NCI-H2081 (cell line): ENCODE data around the gene VSIG10.

ENCODE experiments used
- DNase-seq, 2 experiments: peaks; one replicate each; lab custom pipeline; 2025; lab: John Stamatoyannopoulos, UW

Gene VSIG10

DNA sequence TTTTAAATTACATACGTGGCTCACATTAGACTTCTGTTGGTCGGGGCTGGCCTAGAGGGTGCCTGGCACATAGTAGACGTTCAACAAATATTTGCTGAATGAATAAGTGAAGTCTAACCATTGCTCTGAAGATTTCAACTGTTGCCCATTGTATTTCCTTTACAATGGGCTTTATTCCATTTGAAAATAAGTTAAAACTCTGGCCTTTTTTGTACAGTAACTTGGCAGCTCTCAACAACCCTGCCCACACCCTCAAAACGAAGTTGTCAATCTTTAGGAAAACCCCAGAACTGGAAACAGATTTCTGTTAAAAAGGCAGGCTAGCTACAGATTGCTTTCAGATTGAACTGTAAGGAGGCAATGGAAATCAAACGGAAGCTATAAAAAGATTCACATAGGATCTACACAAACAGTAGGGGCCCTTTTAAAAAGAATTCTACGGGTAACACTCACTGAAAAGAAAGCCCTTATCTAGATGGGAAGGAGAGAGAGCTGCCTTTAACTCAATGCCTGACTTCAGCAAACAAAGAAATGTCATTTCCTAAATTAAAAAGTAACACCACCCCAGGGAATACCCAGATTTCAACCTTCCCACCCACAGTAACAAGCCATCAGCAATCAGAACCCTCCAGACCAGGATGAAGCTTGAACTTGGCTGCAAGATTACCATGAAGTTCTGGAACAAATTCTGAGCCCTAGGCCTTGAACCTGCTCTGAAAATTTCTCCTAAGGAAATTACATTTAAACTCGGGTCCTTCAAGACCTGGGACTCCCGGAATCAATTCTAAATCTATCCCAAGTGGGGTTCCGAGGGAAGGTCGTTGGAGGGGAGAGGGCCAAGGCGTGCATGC, 44.2 kb downstream of the VSIG10 start:
- no peak for DNase-seq

DNA sequence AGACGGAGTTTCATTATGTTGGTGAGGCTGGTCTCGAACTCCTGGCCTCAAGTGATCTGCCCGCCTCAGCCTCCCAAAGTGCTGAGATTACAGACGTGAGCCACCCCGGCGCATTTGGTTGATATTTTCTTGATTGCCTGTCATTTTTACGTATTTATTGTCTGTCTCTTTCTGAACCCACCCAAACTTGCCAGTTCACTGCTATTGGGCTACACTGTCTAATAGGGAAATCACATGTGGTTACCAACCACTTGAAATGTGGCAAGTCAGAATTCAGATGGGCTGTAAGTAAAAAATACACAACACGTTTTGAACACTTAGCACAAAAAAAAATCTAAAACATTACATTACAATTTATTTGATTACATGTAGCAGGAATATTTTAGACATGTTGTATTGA, 44.9 kb downstream of the VSIG10 start:
- DNase-seq: no peak

DNA sequence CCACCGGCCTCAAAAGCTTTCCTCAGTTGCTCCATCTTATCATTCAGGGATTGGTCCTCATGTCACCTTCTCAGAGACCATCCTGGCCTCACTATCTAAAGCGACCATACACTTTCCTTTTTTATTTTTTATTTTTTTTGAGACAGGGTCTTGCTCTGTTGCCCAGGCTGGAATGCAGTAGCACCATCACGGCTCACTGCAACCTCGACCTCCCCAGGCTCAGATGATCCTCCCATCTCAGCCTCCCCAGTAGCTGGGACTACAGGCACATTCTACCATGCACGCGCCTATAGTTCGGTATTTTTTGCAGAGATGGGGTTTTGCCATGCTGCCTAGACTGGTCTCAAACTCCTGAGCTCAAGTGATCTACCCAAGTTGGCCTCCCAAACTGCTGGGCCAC, 45.6 kb downstream of the VSIG10 start:
- DNase-seq: no peak

DNA sequence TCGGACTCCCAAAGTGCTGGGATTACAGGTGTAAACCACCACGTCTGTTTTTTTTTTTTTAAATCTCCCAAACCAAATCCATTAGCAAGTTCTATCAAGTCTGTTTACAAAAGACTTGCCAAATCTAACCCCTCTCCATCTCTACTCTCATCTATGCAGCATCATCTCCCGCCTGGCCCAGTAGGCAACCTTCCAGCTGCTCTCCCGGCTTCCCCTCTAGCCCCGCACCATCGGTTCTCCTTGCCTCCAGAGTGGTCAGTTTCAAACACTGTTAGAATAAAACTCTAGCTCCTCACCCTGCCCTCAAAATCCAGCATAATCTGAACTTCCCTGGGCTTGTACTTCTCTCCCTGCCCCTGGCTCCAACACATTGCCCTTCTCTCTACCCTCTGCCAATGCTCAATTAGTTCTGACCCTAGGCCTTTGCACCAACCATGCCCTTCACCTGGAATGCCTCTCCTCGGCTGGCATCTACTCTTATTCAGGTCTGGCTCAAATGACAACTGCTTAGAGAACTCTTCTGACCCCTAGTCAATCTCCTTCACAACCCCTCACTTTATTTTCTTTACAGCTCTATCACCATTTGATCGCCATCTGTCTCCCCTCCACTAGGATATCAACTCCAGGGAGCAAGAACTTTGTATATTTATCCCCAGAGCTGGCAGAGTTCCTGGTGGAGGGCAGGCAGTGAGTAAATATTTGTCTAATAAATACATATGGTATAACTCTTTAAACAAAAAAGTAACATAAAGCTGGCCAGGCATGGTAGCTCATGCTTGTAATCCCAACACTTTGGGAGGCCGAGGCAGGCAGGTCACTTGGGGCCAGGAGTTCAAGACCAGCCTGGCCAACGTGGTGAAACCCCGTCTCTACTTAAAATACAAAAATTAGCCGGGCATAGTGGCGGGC, 47.7 kb downstream of the VSIG10 start:
- DNase-seq: peak; percentile 23 to 74

DNA sequence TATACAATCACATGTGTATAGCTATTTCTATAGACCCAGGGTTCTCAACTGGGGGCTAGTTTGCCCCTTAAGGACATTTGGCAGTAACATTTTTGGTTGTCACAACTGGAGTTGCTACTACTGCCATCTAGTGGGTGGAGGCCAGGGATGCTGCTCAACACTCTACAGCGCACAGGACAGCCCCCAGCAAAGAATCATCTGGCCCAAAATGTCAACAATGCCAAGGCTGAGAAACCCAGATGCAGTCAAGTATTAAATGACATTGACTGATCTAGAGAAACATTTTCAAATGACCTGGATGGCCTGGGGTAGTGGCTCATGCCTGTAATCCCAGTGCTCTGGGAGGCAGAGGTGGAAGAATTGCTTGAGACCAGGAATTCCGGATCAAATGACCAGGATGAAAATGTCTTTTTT, 48.7 kb downstream of the VSIG10 start:
- peak; percentile 18 to 26 for DNase-seq

DNA sequence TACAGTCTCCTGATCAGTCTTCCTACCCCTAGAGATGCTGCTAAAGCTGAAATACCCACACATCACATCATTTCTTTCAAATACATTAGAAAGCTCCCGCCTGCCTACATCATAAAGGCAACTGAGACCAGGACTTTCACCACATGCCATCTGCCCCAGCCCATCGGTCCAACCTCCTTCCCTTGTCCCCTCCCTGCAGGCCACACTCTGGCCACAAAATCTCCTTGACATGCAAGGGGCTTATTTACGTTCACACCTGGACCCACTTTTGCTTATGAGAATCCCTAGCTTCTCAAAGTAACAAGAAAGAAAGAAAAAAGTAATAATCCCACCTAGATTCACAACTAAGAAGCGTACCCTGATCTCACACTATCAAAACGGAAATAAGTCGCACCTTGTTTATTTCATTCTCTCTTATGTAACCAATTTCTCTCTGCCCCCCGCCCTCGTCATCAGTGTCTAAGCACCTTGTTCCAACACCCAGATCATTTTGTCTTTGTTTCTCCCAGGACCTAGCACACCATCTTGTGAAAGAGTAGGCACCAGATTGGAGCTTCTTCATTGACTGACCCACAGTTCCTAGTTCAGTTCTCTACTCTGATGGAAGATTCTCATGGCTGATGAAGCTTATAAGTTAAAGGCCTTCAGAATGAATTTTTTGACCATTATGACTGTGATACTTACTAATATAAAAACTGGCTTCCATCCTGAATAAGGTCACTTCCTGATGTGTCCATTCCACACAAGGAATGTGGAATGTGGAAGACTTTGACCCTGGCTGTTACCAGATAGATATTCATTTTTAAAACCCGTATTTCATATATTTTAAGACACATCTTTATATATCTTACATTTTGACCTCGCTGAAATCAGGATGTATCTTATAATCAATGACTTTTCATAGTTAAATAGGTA, 50.5 kb downstream of the VSIG10 start:
- no peak for DNase-seq

DNA sequence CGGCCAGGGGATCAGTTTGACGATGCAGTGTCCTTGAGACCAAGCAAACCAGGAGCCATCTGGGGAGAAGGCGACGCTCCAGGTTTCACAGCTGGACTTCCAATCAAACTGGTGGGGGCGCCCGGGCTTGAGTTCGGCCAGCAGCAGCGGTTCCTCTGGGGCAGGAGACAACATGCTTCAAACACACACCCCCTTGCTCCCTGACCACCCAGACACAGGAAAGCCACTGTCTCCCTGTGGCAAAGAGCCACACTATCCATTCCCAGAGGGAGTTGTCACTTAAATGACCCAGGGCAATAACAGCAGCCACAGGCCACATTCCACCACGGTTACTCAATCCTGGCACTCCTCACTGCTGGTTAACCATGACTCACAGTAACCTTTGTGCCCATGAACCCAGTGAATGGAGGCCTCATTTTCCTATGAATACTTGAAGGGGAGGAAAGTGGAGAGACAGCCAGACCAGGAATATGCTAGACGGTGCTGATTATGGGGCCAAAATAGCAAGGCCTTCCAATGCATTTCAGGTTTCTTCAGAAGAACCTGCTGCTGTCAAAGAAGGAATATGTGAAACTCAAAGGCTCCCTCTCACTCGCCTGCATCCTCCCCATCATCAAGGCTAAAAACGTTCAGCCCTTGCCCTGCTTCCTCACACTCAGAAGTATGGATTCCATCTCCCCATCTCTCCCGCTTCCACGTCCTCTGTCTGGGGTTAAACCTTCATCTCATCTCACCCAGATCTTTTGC, 51.3 kb downstream of the VSIG10 start:
- DNase-seq: no peak

DNA sequence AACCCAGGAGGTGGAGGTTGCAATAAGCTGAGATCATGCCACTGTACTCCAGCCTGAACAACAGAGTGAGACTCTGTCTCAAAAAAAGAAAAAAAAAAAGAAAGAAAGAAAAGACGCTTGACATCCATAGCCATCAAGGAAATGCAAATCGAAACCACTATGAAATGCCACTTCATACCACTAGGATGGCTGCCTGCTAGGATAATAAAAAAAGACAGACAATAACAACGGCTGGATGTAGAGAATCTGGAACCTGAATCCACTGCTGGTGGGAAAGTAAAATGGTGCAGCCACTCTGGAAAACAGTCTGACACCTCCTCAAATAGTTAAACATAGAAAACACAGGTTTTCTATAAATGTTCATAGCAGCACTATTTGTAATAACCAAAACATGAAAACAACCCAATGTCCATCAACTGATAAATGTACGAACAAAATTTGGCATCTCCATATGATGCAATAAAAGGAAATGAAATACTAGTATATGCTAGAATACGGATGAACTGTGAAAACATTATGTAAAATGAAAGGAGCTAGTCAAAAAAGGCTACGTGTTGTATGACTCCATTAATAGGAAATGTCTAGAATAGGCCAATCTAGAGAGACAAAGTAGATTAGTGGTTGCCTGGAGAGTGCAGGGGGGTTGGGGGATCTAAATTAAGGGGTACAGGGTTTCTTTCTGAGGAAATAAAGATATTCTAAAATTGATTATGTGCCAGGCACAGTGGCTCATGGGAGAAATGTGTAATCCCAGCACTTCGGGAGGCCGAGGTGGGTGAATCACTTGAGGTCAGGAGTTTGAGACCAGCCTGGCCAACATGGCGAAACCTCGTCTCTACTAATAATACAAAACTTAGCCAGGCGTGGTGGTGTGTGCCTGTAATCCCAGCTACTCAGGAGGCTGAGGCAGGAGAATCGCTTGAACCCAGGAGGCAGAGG, 52.6 kb downstream of the VSIG10 start:
- no peak for DNase-seq

DNA sequence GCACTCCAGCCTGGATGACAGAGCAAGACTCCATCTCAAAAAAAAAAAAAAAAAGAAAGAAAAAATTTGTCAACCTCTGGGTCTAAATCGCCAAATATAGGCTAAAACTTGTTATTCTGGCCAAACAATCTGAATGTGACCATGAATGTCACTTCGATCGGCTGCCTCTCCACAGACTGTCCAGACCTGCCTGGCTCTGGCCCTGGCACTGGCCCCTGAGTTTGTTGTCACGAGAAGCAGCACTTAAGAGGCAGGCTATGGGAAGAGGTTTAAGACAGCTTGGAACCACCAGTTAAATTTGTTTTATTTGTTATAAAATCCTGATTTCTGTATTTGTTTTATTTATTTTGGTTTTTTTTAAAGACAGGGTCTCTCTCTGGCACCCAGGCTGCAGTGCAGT, 57.4 kb downstream of the VSIG10 start:
- DNase-seq: no peak

DNA sequence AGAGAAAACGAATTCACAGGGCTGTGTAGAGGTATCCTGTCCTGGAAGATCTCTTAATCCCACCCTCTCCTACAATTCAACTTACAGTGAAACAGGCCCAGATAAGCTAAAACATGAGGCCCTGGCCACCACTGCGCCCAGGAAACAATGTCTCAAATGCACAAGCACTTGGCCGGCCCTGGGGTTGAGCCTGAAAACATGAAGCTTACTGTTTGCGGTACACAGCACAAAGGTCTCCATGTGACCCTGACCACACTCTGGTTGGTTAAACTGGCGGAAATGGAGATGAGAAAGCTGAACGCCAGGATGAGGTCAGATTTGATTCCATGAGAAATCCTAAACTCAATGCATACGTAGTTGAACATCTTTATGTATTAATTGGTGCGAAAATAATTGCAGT, 59.2 kb downstream of the VSIG10 start:
- no peak for DNase-seq

DNA sequence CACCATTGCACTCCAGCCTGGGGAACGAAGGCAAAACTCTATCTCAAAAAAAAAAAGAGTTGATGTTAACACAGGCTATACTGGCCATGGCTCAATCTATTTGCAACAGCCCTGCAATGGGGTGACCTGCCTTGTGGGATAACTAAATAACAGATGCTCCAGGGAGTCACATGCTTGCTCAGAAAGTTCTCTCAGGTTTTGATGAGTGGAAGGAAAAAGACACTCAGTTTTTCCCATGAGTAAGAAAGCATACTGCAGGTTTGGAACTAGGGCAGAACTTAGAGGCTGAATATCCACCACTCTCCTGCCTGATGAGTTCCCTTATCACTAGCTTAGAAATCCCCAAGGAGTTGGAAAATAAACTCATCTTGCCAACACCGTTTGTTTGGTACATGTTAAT, 59.7 kb downstream of the VSIG10 start:
- DNase-seq: no peak

DNA sequence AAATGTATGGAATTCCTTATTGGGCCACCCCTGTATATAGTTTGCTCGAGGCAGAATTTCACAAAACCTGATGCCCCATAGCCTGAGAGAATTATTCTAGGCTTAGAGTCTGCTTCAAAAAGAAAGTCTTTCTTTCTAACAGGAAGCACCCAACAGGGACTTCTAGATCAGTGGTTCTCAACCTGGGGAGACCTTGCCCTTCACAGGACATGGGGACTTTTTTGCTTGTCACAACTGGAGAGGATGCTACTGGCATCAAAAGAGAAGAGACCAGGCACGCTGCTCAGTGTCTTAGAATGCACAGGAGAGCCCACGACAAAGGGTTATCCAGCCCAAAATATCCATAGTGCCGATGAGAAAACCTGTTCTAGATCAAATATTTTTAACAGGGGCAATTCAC, 61.7 kb downstream of the VSIG10 start:
- no peak for DNase-seq

DNA sequence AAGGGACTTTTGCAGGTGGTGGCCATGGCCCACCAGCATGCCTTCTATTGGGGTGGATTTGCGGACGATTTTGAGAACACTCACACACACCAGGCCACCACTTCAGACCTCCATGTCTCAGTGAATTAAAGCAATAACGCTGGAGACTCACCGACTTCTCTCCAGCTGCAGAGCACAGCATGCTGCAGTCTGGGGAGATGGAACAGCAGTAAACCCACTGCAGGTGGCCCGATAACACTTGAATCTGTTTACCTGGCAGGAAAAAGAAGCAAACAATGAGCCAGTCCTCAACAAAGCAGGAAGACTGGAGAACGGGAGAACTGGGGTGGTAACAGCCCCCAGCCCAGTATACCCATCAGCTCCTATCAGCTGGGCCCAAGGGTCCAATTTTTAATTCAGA, 65.7 kb downstream of the VSIG10 start:
- DNase-seq: peak in 1 of 2 experiments; percentile 31

DNA sequence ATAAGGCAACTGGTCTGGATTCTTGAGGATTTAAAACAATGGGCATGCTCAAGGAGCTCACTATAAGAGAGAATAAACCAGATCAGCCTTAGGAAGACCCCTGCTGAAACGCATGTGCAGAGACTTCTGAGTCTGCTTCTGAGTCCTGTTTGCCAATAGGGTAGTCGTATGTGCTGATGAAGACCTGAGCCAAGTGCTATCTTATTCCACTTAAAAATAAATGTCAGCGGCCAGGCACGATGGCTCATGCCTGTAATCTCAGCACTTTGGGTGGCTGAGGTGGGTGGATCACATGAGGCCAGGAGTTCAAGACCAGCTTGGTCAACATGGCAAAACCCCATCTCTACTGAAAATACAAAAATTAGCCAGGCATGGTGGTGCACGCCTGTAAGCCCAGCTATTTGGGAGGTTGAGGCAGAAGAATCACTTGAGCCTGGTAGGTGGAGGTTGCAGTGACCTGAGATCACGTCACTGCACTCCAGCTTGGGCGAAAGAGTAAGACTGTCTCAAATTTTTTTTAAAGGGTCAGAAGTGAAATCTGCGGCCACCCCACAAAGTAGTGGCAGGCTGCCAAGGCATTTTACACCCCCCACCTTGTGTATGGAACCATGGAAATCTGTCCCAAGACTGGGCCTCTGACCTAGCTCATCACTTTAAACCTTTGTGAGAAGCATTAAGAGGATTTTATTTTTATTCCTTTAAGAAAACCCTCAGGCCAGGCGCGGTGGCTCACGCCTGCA, 67.0 kb downstream of the VSIG10 start:
- no peak for DNase-seq

DNA sequence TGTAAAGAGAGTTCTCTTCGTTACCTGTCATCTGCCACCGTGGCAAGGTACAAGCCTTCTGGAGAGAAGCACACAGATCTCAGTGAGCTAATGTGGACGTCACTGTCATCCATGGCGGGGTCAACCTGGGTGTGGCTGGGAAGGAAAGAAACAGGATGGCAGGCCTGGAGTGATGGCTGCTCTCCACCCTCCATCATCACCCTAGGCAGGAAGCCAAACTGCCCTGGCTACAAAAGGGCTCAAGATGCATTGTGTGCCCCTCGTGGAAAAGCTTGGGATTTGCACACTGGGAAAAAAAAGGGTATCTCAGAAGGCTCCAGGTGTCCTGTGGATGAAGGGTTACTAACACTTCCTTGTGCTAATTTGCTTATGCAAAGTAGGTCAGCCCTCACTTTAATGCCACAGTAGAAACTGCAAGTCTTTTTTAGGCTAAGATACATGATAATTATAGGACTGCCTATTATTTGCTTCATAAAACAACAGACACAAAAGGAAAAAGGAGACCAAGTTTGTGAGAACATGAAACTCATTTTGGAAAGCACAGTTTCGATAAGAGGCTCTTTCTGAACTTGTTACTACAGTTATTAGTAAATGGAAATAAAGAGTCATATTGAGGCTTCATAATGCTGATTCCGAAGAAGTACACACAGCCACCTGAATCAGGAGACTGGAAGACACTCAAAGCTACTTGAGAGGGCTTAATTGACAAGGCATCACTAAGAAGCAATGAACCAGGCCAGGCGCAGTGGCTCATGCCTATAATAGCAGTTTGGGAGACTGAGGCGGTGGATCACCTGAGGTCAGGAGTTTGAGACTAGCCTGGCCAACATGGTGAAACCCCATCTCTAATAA, 68.4 kb downstream of the VSIG10 start:
- DNase-seq: peak in 1 of 2 experiments; percentile 43

DNA sequence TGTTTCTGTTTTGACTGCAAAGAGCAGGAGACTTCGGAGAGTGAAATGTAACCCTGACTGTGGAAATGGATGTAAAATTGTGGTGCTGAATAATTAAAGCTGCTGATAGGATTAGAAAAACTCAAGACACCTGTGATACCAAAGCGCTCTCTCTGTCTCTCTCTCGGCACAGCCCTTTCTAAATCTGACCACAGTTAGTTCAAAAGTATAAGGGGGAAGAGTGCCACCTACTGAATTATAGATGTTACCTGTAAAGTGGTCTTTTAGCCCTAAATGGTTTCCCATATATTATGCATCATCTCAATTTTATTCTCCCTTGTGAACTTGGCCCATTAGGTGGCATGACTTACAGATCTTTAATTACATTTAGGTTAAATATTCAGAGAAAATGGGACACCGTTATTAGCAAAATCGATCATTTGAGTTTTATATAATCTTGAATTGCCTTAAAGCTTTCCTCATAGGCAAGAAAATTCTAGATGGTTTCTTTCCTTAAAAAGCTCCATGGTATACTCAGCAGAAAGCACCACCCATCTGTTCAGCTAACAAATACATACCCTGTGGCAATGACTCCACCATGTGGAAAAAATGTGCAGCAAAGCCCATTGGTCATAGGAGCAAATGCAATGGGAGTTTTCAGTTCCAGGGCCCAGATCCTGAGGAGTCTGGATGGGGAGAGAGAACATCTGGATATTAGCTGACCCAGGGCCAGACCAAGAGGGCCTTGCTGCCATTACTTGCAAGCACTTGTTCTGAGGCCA, 69.2 kb downstream of the VSIG10 start:
- peak; percentile 11 to 26 for DNase-seq

DNA sequence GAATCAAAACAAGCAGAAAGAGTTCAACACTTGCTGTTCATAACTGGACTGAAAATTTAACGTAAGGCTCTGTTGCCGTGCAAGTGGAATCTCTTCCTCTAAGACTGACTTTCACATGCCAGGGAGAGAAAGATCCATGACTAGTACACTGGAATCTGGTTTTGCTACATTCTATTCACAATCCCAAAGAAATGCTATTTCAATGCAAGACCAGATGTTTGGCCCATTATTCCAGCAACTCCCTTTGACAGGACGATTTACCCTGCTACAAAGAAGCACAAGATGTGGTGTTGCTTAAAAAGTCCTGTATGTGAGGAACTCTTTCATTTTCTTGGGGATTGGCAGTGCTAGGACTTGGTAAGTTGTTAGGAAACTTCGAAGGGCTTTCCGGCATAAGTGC, 69.9 kb downstream of the VSIG10 start:
- no peak for DNase-seq

DNA sequence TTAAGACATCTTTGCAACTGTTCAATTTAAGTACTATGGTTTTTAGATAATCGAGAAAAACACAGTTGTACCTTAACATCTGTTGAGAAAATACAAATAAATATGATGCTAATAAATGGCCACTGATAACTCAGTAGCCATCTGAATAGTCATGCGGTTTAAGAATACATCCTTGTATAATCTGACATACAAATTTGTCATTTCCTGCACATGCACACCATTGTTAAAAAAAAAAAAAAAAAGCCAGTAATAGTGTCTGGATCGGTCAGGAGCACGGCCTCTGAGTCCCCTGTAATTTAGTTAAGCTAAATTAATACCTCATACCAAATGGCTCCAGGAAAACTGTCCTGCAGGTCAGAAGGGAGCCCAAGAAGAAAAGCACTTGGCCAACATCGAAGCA, 70.5 kb downstream of the VSIG10 start:
- DNase-seq: no peak
